HG03354 (cell line): ENCODE measurements around the gene TMEM150A.
"Not testable (repeated sequence)": the region's sequence is repeated elsewhere in the genome, so short reads cannot be mapped to it uniquely, and the experiment has no call there.

ENCODE experiments used
- ATAC-seq: cut with Tn5 transposase; IDR thresholded peaks from one replicate; pipeline ENCODE4 v1.9.1; 2021; ENCODE audit warnings: mild to moderate bottlenecking; ENCODE audit not compliant: unreplicated experiment, poor library complexity, severe bottlenecking

The TMEM150A gene

DNA sequence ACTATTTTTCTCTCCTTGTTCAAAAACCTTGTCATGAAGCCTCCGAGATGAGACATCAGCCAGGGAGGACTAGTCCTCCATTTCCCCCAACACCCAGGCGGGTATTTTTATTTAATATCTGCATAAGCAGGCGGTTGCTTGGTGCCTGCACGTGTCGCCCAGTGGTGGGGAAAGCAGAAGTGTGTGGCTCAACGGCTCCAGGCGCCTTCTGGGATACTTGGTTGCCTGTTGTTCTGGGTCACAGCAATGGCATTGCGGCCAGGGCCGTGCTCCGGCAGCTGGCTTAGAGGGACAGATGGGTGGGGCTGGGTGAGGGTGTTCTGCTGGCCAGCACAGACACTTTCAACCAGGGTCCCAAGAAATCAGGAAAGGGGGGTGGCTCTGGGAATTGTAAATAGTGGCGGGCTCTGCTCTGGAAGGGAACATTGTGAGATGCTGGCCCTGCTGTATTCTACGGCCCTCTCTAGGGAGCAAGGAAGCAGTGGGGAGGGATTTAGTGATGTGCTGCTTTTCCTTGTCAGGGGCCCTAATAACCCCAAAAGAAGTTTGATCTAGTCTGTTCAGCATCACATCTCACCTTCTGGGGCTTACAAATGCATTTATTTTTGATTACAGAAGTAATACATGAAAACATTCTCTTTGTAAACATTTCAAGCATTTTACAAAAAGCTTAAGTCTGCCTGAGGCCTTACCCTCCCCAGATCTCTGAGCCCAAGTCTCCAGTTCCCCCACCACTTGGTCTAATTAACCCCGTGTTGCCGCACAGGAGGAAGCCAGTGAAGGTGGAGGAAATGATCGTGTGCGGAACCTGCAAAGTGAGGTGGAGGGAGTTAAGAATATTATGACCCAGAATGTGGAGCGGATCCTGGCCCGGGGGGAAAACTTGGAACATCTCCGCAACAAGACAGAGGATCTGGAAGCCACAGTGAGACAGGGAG is 24.0 kb downstream of the TMEM150A start:
- ATAC-seq, result peak; percentile 59

DNA sequence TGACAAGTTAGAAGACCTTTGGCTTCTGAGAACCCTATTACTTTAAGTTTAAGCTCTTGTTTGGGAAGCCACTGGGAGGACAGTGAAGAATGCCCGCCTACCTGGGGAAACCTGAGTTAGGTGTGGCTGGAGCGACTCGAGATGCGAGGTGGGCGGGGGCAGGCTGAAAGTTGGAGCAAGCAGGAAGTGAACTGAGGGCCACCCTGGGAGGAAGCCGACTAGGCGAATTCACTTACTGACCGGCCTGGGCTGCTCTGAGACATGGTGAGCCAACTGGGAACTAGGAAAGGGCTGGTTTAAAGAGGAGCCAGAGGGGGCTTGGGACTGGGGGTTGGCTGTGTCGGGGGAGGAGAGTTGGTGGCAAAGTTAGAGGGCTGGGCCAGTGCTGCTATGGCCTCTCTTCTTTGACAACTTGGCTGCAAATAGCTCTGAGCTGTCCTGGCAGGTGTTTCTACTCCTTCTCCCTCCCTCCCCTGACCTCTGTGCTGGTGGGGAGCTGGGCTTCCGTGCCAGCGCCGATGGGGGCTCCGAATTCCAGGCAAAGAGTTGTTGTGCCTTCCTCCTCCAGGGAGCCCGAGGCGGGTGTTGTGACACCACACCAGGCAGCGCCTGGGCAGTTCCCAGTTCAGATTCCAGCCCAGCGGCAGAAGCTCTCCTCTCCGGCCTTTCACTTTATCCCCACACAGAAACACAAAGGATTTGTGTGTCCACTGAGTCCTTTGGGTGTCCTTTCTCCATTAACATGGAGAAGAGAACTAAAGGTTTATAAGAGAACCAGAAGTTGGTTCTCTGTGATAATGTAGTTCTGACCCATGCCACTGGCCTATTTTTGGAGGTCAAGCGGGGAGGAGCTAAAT is 24.9 kb downstream of the TMEM150A start, which contains the start of gene VAMP8:
Gene VAMP8, plus strand, starts transcription at position 201 of the 857 bp plus-strand sequence. Its CDS starts 61 bp downstream, at position 262.
- peak; percentile 65 for ATAC-seq

GRCh38 chr2:85577063-85577385 is 25.5 kb downstream of the TMEM150A start:
- no peak for ATAC-seq

DNA sequence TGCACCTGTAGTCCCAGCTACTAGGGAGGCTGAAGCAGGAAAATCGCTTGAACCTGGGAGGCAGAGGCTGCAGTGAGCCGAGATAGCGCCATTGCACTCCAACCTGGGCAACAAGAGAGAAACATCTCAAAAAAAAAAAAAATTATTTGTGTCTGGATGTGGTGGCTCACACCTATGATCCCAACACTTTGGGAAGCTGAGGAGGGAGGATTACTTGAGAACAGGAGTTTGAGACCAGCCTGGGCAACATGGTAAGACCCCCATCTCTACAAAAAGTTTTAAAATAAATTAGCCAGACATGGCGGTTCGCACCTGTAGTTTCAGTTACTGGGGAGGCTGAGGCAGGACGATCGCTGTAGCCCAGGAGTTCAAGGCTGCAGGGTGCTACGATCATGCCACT is 26.8 kb downstream of the TMEM150A start:
- ATAC-seq, result no peak

DNA sequence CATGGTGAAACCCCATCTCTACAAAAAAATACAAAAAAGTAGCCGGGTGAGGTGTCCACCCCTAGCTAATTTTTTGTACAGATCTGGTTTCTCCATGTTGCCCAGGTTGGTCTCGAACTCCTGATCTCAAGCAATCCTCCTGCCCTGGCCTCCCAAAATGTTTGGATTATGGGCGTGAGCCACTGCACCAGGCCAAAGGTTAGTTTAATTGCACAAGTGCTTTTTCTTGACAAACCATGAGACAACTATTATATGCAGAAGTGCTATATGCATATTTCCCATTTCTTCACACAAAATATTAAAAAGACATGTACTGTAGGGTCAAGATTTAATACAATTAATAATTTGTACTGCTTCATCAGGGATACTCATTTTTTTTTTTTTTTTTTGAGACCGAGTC is 36.2 kb downstream of the TMEM150A start:
- no peak for ATAC-seq

DNA sequence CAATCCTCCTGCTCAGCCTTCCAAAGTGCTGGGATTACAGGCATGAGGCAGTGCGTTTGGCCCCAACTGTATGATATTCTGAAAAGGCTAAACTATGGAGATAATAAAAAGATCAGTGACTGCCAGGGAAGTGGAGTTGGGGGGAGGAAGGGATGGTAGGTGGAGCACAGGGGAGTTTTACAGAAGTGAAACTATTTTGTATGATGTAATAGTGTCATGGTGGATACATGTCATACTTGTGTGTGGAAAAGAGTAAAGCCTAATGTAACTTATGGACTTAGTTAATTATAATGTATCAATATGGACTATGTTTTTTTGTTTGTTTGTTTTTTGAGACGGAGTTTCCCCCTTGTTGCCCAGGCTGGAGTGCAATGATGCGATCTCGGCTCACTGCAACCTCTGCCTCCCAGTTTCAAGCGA is 38.3 kb downstream of the TMEM150A start:
- ATAC-seq, result peak; percentile 35

DNA sequence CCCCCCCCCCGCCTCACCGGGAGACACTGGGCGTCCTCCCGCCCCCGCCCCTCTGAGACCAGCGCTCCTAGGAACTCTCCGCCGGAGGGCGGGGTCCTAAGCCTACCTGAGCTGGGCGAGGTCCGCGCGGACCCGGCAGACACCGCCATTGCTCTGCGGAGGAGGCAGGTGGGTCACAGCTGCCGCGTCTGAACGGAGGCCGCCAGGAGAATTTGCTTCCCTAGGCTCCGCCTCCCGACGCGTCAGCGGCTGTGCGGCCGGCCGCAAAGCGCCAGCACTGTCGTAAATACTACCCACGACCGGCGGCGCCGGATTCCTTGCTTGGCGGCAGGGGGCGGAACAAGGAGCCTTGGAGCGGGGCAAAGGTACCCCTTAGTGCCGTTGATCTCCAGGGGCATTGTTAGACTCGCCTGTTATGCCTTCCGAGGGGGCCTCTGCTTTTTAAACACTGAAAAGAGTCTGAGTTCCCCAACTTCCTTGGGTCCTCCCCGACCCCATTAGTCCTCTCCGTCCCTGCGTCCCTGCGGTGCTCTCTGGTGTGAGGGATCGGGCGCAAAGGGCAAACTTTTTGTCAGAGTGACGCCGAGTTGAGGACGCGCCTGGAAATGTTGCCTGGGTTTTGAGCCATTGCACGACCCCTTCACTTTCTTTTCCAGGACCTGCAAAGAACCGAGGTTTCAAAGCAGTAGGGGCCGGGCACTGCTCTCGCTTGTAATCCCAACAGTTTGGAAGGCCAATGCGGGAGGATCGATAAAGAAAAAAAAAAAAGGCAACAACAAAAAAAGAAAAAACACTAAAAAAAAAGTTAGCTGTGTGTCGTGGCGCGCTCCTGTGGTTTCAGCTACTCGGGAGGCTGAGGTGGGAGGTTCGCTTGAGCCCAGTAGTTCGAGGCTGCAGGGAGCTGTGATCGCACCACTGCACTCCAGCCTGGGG is 41.0 kb downstream of the TMEM150A start, which contains the start of gene GGCX:
Gene GGCX, minus strand, starts transcription at position 214 of the 933 bp plus-strand sequence. Its CDS starts 65 bp downstream, at position 149.
- ATAC-seq, result peak; percentile 91

DNA sequence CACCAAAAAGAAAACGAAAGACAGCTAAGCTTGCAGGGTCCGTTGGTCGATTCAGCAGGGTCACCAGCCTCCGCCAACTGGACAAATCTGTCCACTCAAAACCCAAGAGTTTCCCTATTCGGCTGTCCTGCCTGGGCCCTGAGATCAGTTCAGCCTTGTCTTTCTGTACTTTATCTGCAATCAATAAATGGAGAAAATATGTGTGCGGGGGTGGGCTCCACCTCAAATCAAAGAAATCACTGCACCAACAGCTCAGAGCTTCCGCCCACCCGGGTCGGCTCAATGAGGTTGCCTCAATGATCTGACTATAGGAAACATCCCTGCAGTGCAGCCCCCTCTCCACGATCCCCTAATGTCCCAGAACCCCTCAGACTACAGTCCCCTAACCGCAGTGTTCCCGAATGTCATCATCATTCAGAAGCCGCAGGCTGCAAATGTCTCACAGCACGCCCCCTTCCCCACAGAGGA is 41.7 kb downstream of the TMEM150A start:
- peak; percentile 13 for ATAC-seq

- not testable (repeated sequence) for ATAC-seq
Observed at GRCh38 chr2:85560403-85560726, 42.1 kb downstream of the TMEM150A start.

- no peak for ATAC-seq
Observed at GRCh38 chr2:85558160-85558559, 44.3 kb downstream of the TMEM150A start.

DNA sequence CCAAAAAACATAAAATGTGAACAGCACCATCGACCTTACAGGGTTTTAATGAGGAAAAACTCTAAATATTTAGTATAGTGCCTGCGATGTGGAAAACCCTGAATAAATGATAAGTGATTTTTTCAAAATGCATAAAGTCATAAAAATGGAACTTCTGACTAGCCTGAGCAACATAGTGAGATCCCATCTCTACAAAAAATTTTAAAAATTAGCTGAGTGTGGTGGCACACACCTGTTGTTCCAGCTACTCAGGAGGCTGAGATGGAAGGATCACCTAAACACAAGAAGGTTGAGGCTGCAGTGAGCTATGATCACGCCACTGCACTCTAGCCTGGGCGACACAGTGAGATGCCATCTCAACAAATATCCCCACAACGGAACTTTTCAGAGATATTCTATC is 45.4 kb downstream of the TMEM150A start:
- no peak for ATAC-seq

GRCh38 chr2:85554980-85555612 is 47.4 kb downstream of the TMEM150A start:
- no peak for ATAC-seq

- ATAC-seq, result no peak
Observed at GRCh38 chr2:85553184-85553583, 49.3 kb downstream of the TMEM150A start.

- peak; percentile 75 for ATAC-seq
Observed at GRCh38 chr2:85551698-85552678, 50.5 kb downstream of the TMEM150A start.

GRCh38 chr2:85550486-85550885 is 52.0 kb downstream of the TMEM150A start:
- no peak for ATAC-seq

- ATAC-seq, result no peak
Observed at GRCh38 chr2:85549826-85550225, 52.7 kb downstream of the TMEM150A start.

DNA sequence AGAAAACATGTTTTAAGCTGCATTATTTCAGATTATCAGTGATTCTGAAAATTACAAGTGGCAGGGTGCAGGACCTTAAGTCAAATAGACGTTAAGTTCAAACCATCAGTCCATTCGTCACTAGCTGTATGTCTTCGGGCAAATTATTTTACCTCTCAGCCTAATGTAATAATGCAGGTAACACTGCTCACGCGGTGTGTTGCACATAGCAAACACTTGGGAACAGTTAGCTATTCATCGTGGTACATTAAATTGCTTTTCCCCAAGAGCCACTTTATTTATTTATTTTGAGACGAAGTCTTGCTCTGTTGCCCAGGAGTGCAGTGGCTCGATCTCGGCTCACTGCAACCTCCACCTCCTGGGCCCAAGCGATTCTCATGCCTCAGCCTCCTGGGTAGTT is 53.4 kb downstream of the TMEM150A start:
- no peak for ATAC-seq

DNA sequence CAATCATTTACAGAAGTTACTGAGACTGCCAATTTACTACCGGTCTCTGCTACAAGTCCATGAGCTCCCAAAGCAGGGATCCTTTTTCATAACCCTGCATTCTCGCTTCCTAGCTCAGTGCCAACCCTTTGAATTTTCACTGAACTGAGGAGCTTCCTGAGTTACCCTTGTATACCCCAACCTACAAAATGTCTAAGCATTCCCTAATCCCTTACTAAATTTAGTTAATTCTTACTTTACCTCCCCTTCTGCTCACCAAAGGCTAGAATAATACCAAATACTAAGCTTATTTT is 53.9 kb downstream of the TMEM150A start:
- ATAC-seq, result no peak
